Right atrium auricular region (tissue), 2 donors: Measurements from ENCODE around the gene DRAM2. TPM values are rescaled to one million over a fixed set of nuclear protein-coding genes. Genes with fewer than 3 reads are reported as not detected.

ENCODE experiments used
- DNase-seq: peaks from one replicate; pipeline ENCODE4 v3.0.0-alpha.2; 2019; ENCODE audit warnings: low spot score
- H3K27ac ChIP-seq, 2 donors: fragments of 200-600 bp; sonication (generic); 1 replicate in 1 of 2; 2 replicates in 1 of 2; pipeline ENCODE4 v1.5.1; 2016 to 2019
- H3K27me3 ChIP-seq, 2 donors: fragments of 200-600 bp; sonication (generic); one replicate each; pipeline versions ENCODE4 v1.5.1 to v1.6.0; 2017 to 2019
- H3K36me3 ChIP-seq: fragments of 200-600 bp; sonication (generic); one replicate; pipeline ENCODE4 v1.5.1; 2016
- H3K4me1 ChIP-seq, 2 donors: fragments of 200-600 bp; sonication (generic); one replicate each; pipeline versions ENCODE4 v1.5.1 to v1.6.0; 2017 to 2019
- H3K4me3 ChIP-seq, 2 donors: fragments of 200-600 bp; sonication (generic); 1 replicate in 1 of 2; 2 replicates in 1 of 2; pipeline ENCODE4 v1.5.1; 2017 to 2019; ENCODE audit warnings: mild to moderate bottlenecking in 1 of 2, moderate library complexity in 1 of 2
- H3K9me3 ChIP-seq, 2 donors: fragments of 200-600 bp; sonication (generic); one replicate each; pipeline ENCODE4 v1.5.1; 2019
- CTCF ChIP-seq, 2 donors: fragments of 200-600 bp; sonication (generic); IDR thresholded peaks; one replicate each; pipeline ENCODE4 v1.5.1; 2019; ENCODE audit warnings: antibody characterized with exemption in 2 of 2
- total RNA-seq, 2 donors: library from RNA; depleted of rRNA; stranded (reverse); fragments of >200 nt; gene quantifications; one replicate each; pipeline ENCODE4 v1.1.0, GENCODE V29; 2016

Gene DRAM2
- total RNA-seq, 2 donors from 2014 or later = 33.0 to 56.4 TPM

- Histone ChIP-seq H3K4me1 (no peaks in the 10 kb centered on the region), H3K36me3 (peaks cover 38% of the 10 kb centered on the region), H3K27me3 (no peaks in the 10 kb centered on the region), H3K27ac (no peak overlapping the region), H3K9me3 (no peaks in the 10 kb centered on the region), H3K4me3 (no peak overlapping the region)
- TF ChIP-seq CTCF (IDR thresholded peaks at IDR 0.05) = no peak
- no peak for DNase-seq
Measured at GRCh38 chr1:111129376-111129775, 10.5 kb downstream of the DRAM2 start.

- peaks cover 51% of the 10 kb centered on the region for H3K36me3 ChIP-seq
- no peak overlapping the region for H3K4me3 ChIP-seq
- no peaks in the 10 kb centered on the region for H3K4me1 ChIP-seq
- no peaks in the 10 kb centered on the region for H3K9me3 ChIP-seq
- no peak for DNase-seq
- no peak for TF ChIP-seq CTCF (IDR thresholded peaks at IDR 0.05)
- no peak overlapping the region for H3K27ac ChIP-seq
- no peaks in the 10 kb centered on the region for H3K27me3 ChIP-seq
Measured at GRCh38 chr1:111127923-111128643, 11.8 kb downstream of the DRAM2 start.

GRCh38 chr1:111126354-111126753 is 13.5 kb downstream of the DRAM2 start:
- Histone ChIP-seq H3K4me1 (no peaks in the 10 kb centered on the region), H3K36me3 (peaks cover 58% of the 10 kb centered on the region)

GRCh38 chr1:111116496-111116895 is 23.4 kb downstream of the DRAM2 start:
- Histone ChIP-seq H3K4me3 (no peak overlapping the region), H3K4me1 (no peaks in the 10 kb centered on the region), H3K27me3 (no peaks in the 10 kb centered on the region), H3K36me3 (peaks cover 38% of the 10 kb centered on the region), H3K27ac (no peak overlapping the region), H3K9me3 (no peaks in the 10 kb centered on the region)
- TF ChIP-seq CTCF (IDR thresholded peaks at IDR 0.05) = no peak
- DNase-seq = no peak

More at GRCh38 chr1:111126354-111126753, 13.5 kb downstream of the DRAM2 start:
- Histone ChIP-seq H3K4me3 (no peak overlapping the region), H3K9me3 (no peaks in the 10 kb centered on the region), H3K27ac (no peak overlapping the region), H3K27me3 (no peaks in the 10 kb centered on the region)
- no peak for TF ChIP-seq CTCF (IDR thresholded peaks at IDR 0.05)
- no peak for DNase-seq

GRCh38 chr1:111110197-111110899 is 29.5 kb downstream of the DRAM2 start:
- no peaks in the 10 kb centered on the region for H3K9me3 ChIP-seq
- H3K36me3 ChIP-seq = no peaks in the 10 kb centered on the region
- no peak for DNase-seq
- no peak overlapping the region for H3K4me3 ChIP-seq
- no peak overlapping the region for H3K27ac ChIP-seq
- H3K4me1 ChIP-seq = no peaks in the 10 kb centered on the region
- H3K27me3 ChIP-seq = no peaks in the 10 kb centered on the region
- no peak for TF ChIP-seq CTCF (IDR thresholded peaks at IDR 0.05)
